NCI-H524 (cell line): ENCODE results near the gene CEP192.
"Not testable (repeated sequence)": the region's sequence is repeated elsewhere in the genome, so short reads cannot be mapped to it uniquely, and the experiment has no call there.

Source experiments
- DNase-seq, 2 experiments: peaks; one replicate each; lab custom pipeline; 2025; lab: John Stamatoyannopoulos, UW

The CEP192 gene

DNA sequence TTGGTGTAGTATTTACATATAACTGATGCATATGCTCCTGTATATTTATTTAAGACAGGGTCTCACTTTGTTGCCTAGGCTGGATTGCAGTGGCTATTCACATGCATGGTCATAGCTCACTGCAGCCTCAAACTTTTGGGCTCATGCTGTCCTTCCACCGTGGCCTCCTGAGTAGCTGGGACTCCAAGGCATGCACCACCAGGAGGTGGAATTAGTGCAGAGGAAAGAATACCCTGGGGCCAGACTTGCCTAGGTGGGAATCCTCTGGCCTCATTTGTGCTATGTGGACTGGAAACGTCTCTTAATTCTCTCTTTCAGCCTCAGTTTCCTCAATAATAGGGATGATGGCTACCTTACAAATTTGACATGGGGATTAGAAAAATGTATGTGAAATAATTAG, 2.3 kb downstream of the CEP192 start:
- no peak for DNase-seq

DNA sequence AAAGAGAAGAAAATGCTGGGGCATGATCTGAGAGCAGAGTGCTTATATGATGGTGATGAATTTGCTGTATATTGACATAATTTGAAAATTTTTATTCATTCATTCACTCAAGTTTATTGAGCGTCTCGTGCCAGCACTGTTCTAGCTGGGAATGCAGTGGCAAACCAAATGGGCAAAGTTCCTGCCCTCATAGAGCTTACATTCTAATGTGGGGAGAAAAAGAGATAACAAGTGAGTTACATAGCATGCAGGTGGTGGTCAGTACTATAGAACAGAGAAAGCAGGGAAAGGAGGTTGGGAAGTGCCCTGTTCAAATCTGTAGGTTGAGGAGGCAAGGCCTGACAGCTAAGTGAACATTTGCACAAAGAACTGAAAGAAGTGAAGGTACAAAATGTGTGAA, 4.3 kb downstream of the CEP192 start:
- DNase-seq, result no peak

DNA sequence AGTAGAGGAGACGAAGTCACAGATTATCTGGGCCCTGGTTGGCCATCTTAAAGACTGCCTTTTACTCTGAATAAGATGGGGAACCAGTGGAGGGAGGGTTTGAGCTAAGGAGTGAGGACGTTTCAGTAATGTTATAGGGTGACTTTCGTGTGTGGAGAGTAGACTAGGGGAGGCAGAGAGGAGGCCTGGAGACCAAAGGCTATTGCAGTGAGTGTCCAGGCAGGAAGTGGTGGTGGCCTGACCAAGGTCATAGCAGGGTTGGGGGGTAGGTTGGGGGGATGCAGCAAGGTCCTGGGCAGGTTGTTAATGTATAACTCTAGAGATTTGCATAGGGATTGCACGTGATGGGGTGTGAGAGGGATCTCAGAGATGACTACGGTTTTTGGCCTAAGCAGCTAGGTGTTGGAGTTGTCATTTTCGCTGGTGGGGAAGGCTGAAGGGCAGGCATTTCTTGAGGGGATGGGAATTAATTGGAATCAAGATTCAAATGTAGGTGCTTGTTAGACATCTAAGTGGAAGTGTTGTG, 4.9 kb downstream of the CEP192 start:
- DNase-seq, result no peak

DNA sequence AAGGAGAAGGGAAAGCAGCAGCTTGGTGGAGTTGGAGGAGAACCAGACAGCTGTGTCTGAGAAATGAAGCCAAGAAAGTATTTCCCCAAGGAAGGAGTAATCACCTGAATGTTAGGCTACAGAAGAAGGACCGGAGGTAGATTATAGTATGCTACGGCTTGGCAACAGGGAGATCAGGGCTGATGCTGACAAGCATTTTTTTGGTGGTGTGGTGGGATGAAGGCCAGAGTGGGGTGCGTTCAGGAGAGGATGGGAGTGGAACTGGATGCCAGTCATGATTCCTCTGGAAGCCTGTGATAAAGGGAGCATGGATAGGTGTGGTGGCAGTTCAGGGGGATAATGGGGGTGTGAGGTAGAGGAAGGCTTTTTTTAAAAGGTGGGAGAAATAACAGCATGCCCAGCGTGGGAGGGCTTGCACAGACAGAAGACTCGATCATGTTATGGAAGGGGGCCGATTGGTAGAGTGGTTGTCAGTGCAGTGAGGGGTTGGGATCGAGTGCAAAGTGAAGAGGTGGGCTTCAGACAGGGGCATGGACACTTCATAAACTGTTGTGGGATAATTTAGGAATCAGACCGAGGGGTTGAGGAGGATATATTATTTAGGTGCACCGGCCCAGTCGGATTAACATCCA, 5.6 kb downstream of the CEP192 start:
- DNase-seq, result no peak

DNA sequence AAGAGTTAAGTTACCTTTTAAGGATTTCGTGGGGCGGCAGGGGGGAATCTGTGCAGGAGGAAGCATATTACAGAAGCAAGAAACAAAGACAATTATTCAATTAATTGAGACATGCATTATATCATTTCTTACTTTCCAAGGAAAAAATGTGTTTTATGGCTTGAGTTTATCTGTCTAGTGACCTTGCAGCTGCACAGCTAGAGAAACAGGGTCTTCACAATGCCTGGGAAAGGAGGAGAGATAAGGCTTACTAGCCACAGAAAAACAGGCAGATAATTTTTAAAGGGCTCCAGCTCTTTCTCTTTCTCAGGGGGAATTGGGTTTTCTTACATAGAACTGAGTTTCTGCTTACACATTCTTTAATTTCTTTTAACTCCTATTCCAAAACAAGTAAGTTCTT, 6.2 kb downstream of the CEP192 start:
- DNase-seq, result not testable (repeated sequence)

DNA sequence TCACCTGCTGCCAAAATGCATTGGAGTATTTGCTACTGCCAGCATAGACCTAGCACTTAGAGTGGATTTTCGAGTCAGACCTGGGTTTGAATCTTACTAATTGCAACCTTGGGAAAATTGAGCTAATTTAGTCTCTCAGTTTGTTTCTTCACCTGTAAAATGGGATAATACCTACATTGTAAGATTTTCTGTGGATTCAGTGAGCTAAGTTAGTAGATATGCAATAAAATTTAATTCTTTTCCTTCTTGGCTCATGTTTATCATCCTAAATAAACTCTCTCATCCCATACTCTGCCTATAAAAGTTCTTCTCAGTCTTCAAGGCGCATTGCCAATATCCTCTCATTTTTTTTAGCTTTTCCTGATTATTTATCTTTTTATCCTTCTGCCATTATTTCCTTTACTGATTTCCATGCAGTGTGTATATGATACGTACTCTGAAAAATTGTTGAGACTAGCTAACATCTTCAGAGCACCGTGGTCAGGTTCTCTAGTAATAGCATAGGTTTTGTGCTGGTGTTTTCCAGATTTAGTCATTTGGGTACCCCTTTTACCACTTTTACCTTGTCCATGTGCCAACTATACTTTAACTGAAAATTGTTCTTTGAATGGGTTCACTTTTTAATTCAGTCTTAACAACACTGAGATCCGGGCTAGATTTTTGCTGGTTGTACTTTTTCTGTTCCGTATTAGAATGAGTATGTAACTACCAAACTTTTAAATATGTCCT, 7.3 kb downstream of the CEP192 start:
- DNase-seq, result no peak

DNA sequence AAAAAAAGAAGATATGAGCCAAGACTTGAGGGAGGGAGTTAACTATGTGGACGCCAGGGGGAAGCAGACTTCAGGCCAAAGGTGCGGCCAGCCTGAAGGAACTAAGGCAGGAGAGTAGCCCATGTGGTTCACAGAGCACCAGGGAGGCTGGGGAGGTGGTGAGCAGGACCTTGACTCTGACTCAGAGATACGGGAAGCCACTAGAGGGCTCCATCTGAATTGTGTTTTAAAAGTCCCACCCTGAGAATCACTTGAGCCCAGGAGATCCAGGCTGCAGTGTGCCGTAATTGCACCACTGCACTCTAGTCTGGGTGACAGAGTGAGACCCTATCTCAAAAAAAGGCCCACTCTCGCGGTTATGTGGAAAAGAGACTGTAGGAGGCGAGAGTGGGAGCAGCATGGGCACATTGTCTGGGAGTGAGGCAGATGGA, 12.3 kb downstream of the CEP192 start:
- peak; percentile 42 to 71 for DNase-seq

DNA sequence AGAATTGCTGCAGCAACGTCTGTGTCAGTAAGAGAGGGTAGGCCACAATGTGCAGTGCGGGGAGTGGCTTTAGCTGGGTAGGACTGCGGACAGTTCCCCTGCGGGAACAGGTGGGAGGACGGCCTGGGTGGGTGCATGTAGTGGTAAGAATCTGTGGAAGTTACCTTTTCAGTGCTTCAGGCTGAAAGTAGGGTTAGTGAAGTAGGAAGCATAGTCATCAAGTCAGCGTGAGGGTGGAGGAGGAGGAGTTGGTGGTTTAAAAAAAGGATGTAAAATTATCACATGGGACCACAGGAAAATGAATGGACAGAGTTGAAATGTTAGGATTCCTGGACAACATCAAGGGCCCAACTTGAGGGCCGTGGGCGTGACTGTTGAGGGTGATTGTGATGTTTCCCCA, 13.2 kb downstream of the CEP192 start:
- DNase-seq, result no peak

DNA sequence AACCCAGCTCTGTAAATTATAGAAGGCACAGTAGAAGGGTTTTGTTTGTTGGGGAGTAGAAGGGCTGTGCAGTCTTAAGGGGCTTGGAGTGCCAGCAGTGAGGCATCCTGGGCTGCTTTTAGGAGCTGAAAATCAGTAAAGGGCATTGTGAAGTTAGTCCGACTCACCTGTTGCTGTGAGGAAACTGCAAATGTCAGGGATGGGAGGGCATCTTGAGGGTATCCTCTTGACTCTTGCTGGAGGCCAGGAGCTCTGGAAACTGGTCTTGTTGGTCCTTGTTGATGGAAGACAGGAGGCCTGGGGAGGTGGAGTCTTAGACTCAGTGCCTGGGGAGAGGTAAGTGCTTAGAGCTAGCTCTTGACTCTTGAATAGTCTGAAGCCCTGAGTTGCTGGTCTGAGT, 14.1 kb downstream of the CEP192 start:
- DNase-seq, result no peak

DNA sequence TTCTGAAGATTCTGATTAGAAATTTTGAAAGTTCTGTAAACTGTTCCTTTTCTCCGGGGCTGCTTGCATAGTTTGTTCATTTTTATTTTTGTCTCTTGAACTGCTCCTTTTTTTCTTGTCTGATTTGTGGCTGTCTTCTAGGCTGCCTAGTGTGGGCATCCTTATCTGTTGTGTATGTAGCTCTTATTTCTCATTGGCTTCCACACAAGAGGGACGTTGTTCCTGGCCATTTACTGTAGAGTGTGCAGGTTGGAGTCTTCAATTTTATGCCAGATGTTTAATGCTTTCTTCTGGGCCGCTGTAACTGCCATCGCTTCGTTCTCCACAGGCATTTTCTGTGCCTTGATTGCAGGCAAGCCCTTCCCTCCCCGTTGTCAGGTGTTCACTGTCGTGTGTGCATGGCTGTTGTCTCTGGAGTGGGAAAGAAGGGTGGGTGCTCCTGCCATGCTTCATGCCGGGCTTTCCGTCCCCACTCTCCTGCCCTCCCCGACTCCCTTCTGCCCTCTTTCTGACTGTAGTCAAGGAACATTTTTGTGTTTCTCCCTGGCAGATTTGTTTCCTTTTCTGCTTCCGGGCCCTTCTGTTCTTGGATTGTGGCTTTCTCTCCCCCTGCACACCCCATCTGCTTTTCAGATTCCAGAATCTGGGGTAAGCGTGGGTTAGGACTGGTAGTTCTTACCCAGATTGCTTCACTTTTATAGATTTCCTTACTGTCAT, 15.5 kb downstream of the CEP192 start:
- DNase-seq, result no peak

DNA sequence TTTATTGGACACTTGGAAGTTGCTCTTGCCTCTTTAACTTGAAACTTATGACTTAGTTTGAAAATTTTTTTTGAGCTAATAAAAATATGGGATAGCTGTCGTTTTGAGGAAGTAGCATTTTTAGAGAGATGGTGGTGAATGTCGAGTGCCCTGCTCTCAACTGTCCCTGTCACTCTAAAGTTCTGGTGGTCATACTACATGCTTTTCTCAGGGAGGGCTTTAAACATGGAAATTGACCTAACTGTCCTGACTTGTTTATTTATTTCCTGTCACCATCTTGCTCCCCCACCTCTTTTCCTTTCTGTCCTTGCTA, 16.0 kb downstream of the CEP192 start:
- DNase-seq, result no peak

DNA sequence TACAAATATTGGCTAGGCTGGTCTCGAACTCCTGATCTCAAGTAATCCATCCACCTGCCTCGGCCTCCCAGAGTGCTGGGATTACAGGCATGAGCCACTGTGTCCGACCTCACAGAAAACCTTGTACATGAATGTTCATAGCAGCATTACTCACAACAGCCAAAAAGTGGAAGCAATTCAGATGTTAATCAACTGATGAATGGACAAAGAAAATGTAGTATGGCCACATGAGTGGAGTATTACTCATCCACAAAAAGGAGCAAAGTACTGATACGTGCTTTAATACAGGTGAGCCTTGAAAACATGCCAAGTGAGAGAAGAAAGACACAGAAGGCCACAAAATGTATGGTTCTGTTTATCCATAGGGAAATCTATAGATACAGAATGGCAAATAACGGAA, 20.6 kb downstream of the CEP192 start:
- DNase-seq, result no peak

DNA sequence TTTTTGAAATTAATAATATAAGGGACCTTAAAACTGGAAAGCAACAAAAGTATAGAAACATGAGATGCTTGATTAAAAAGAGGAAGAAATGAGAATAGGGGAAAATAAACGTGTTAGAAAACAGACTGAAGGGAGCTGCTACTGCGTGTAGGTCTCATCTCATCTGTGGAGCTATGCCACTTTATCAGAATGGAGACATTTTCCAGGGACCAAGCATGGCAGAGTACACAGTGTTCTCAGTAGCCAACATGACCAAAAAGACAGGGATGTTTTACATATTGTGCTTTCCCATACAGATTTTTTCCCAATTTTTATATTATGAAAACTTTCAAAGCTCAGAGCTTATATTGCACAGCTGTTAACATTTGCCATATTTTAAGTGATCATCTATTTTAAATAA, 23.1 kb downstream of the CEP192 start:
- DNase-seq, result no peak

DNA sequence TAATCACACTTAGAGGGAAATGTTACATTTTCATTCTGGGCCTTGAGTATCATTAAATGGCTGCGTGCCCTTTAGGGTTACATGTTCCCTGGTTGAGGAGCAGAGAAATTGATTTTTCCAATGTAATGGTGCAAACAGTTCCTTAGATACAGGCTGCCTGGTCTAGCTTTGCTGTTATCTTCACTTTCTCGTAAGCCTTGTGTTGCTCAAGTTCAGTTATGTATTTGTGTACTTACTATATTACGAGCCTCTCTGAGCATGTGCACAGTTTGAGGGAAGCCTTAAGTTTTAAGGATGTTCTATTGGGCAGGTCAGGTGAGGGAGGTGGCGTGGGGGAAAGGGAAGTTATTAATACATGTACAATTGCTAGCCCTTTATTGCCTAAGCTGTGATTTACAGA, 23.7 kb downstream of the CEP192 start:
- DNase-seq, result no peak

DNA sequence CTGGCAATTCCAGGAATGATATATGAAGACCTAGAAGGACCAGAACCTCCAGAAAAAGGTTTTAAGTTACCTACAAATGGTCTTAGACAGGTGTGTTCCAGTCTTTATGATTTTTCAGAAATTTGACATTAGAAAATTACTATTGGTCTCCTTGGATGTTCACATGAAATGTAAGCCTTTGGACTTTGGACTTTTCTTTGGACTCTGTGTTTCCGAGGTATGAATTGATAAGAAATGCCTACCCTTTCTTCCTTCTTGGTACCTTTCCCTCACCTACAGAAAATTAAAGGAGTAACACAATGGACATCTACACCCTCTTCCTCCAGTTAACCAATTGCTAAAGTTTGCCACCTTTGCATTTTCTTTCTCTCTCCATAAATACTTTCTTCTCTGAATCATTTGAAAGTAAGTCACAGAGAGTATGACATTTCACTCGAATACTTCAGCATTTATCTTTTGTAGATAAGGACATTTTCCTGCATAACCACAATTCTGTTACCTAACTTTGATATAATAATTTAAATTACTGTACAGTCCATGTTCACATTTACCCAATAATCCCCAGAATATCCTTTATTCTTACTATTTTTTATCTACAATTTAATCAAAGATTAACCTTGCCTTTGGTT, 26.2 kb downstream of the CEP192 start:
- no peak for DNase-seq

DNA sequence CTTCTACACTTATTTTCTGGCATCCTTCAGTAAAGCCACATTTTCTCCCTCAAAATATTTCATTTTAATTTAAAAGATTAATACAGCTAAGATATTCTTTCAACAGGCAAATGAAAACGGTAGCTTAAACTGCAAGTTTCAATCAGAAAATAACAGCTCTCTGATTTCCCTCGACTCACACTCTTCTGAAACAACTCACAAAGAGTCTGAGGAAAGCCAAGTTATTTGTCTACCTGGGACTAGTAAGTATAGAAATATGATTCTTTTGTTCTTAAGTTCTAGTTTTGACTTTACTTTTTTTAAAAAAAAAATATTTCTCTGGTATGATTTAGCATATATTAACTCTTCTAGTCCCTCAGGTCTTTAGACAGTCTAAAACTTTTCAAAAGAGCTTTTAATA, 27.2 kb downstream of the CEP192 start:
- no peak for DNase-seq

DNA sequence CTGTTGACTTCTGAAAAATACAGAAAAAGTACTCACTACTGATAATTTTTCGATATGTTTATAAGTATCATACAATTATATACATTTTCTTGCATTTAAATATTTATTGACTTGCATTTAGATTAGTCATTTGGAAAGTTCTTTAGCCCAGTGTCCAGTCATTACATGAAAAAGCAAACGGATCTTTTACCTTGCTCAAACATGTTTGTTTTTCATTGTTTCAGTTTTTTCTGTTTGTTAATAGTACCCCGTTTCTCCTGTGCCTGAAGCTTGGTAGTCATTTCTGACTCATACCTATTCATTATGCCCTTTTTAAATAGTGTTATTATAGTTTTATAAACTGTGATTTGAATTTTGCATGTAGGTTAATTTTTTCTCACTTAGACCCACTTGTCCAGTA, 28.1 kb downstream of the CEP192 start:
- no peak for DNase-seq

DNA sequence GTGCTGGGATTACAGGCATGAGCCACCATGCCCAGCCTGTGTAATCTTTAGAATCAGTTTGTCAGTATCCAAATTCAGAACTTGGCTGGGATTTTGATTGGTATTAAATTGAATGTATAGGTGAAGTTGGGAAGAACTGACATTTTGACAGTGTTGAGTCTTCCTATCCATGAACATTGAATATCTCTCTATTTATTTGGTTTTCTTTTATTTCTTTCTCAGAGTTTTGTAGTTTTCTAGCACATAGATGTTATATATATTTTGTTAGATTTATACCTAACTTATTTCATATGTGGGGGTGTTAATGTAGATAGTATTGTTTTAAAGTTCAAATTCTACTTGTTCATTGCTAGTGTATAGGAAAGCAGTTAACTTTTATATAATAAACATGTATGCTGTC, 31.5 kb downstream of the CEP192 start:
- no peak for DNase-seq

DNA sequence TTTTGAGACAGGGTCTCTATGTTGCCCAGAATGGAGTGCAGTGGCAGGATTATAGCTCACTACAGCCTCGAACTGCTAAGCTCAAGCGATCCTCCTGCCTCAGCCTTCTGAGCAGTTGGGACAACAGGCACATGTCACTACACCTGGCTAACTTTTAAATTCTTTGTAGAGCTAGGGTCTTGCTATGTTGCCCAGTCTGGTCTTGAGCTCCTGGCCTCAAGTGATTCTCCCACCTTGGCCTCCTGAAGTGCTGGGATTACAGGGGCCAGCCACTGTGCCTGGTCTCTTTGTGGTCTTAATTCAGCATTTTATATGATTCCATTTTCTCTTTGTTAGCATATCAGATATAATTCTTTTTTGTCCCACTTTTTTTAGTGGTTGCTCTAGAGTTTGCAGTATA, 34.1 kb downstream of the CEP192 start:
- DNase-seq, result no peak

DNA sequence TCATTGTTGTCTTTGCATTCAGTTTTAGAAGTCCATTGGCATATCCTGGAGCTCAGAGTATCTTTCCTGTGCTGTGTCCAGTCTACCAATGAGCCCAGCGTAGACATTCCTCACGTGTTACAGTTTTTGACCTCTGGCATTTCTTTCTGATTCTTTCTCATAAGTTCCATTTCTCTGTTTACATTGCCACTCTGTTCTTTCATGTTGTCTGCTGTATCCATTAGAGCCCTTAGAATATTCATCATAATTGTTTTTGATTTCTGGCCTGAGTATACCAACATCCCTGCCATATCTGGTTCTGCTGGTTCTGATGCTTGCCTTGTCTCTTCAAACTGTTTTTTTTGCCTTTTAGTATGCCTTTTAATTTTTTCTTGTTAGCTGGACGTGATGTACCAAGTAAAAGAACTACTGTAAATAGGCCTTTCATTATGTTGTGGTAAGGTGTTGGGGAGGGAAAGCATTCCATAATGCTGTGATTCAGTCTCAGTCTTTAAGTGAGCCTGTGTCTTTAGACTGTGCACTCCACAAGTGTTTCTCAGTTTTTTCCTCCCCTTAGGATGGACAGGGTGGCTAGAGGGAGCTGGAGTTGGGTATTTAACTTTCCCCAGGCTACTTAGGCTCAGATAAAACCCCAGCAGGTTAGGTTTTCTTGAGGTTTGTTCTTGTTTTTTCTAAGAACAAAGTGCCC, 35.6 kb downstream of the CEP192 start:
- DNase-seq, result no peak

DNA sequence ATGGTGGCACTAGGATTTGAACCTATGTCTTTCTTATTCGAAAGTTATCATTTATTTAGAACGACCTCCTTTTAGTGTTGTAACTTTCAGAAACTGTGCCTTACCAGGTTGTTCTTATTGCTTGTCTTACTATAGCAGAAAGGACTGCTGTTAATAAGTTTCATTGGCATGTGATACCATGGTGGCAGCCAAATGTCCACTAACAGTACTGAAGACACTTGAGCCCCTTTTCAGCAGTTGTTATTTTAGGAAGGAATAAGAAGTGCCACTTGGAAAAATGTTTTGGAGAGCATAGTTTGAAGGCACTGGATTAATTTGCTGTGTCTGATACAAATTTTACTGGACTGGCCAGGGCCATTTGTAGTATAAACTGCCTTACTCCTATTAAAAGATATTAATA, 37.7 kb downstream of the CEP192 start:
- DNase-seq, result no peak

DNA sequence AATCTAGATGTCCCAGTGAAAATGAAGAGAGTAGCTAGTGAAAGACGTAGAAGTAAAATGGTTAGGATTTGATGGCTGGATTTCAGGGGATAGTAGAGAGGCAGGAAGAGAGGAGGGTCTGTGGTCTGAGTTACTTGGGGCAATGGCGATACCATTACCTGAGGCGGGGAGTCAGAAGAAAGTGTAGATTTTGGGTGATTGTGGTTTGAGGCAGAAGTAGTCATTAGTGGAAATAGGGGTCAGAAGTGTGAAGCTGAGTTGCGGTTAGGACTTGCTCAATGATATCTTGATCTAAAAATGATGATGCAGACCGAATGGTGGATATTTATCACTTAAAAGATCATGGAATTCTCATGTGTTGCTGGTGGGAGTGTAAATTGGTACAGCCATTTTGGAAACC, 41.0 kb downstream of the CEP192 start:
- no peak for DNase-seq
